Endothelial cell (in vitro differentiated cells): Measurements from ENCODE around the gene QDPR. TPM values are rescaled to one million over a fixed set of nuclear protein-coding genes. Genes with fewer than 3 reads are reported as not detected.
A peak's percentile ranks its signal among the peaks of the same experiment; 100 is the strongest.
"Not testable (repeated sequence)": the region's sequence is repeated elsewhere in the genome, so short reads cannot be mapped to it uniquely, and the experiment has no call there.

Source experiments
- DNase-seq: peaks from one replicate; pipeline ENCODE4 v3.0.0; 2021; ENCODE audit warnings: low spot score
- H3K27ac Mint-ChIP-seq: one replicate; pipeline ENCODE4 v1.8.0; 2021; ENCODE audit warnings: mixed read lengths, inconsistent platforms; ENCODE audit not compliant: unreplicated experiment
- H3K27me3 Mint-ChIP-seq: one replicate; pipeline ENCODE4 v1.8.0; 2021; ENCODE audit warnings: mild to moderate bottlenecking, moderate library complexity, mixed read lengths, inconsistent platforms; ENCODE audit not compliant: unreplicated experiment
- H3K36me3 Mint-ChIP-seq: one replicate; pipeline ENCODE4 v1.8.0; 2021; ENCODE audit warnings: mild to moderate bottlenecking, low read depth, mixed read lengths, inconsistent platforms; ENCODE audit not compliant: unreplicated experiment
- H3K4me1 Mint-ChIP-seq: one replicate; pipeline ENCODE4 v1.8.0; 2021; ENCODE audit warnings: mild to moderate bottlenecking, mixed read lengths, inconsistent platforms; ENCODE audit not compliant: unreplicated experiment
- H3K4me3 Mint-ChIP-seq: one replicate; pipeline ENCODE4 v1.8.0; 2021; ENCODE audit warnings: mild to moderate bottlenecking, mixed read lengths, inconsistent platforms; ENCODE audit not compliant: unreplicated experiment
- H3K9me3 Mint-ChIP-seq: one replicate; pipeline ENCODE4 v1.8.0; 2021; ENCODE audit warnings: mixed read lengths, inconsistent platforms; ENCODE audit not compliant: unreplicated experiment
- CTCF ChIP-seq: fragments of 200-600 bp; sonication (generic); IDR thresholded peaks from one replicate; pipeline ENCODE4 v1.5.0; 2021; ENCODE audit warnings: antibody characterized with exemption; ENCODE audit not compliant: unreplicated experiment
- total RNA-seq: library from RNA; stranded (reverse); fragmentation: NEBNext Ultra II Directional; extraction: Animal tissue kit (Norgen Biotek cat#: 25700); gene quantifications from one replicate; pipeline ENCODE4 v1.2.1, GENCODE V29; 2021; ENCODE audit not compliant: unreplicated experiment

The QDPR gene
- total RNA-seq, 1 donor from 2014 or later, result 25.8 TPM

- H3K4me1 Mint-ChIP-seq, result no peaks in the 10 kb centered on the region
- no peak for TF ChIP-seq CTCF
- no peak overlapping the region for H3K4me3 Mint-ChIP-seq
- H3K36me3 Mint-ChIP-seq, result peaks cover 5% of the 10 kb centered on the region
- DNase-seq, result no peak
- H3K9me3 Mint-ChIP-seq, result peaks cover 13% of the 10 kb centered on the region
- H3K27ac Mint-ChIP-seq, result no peak overlapping the region
- peaks cover 4% of the 10 kb centered on the region for H3K27me3 Mint-ChIP-seq
Measured at GRCh38 chr4:17450269-17450804, 61.6 kb downstream of the QDPR start.

DNA sequence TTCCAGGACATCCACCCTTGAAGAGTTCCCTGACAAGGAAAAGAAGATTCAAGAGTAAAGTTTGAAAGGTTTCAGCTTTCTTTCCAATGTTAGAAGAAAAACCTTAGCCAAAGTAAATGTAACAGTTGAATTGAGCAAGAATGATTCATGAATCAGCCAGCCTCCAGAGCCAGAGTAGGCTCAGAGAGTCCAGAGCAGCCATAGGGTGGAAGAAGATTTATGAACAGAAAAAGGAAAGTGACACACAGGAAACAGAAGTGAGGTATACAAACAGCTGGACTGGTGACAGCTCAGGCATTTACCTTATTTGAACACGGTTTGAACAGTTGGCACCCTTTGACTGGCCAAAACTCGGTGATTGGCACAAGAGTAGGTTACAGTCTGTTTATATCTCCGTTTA lies 63.2 kb downstream of the QDPR start:
- H3K4me3 Mint-ChIP-seq, result no peak overlapping the region
- no peak for DNase-seq
- TF ChIP-seq CTCF, result no peak
- no peaks in the 10 kb centered on the region for H3K4me1 Mint-ChIP-seq
- H3K9me3 Mint-ChIP-seq, result peaks cover 5% of the 10 kb centered on the region
- no peak overlapping the region for H3K27ac Mint-ChIP-seq
- H3K27me3 Mint-ChIP-seq, result peaks cover 4% of the 10 kb centered on the region
- no peaks in the 10 kb centered on the region for H3K36me3 Mint-ChIP-seq

GRCh38 chr4:17447675-17448298 lies 64.1 kb downstream of the QDPR start:
- Mint-ChIP-seq H3K4me3 (no peak overlapping the region), H3K36me3 (no peaks in the 10 kb centered on the region), H3K27ac (no peak overlapping the region), H3K27me3 (peaks cover 4% of the 10 kb centered on the region), H3K9me3 (peaks cover 5% of the 10 kb centered on the region), H3K4me1 (no peaks in the 10 kb centered on the region)
- TF ChIP-seq CTCF, result peak; percentile 47
- DNase-seq, result peak; percentile 64

DNA sequence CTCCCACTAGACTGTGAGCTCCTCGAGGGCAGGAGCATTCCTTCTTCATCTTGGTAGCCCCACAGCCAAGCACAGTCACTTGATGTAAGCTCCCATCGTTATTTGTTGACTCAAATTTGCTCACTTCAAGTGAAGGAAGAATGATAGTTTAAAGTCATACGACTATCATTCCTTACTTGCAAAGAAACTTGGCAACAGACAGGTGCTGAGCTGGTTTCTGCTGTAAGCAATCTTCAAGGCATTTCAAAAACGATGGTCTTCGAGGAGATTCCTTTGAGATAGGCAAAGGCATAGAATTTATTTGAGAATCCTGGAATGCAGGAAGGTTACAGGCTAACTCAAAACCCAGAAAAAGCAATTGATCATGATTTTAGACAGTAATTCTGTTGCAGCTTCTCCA lies 64.8 kb downstream of the QDPR start:
- H3K27me3 Mint-ChIP-seq, result peaks cover 4% of the 10 kb centered on the region
- H3K4me3 Mint-ChIP-seq, result no peak overlapping the region
- no peaks in the 10 kb centered on the region for H3K36me3 Mint-ChIP-seq
- no peak overlapping the region for H3K27ac Mint-ChIP-seq
- no peak for DNase-seq
- TF ChIP-seq CTCF, result no peak
- no peaks in the 10 kb centered on the region for H3K4me1 Mint-ChIP-seq
- H3K9me3 Mint-ChIP-seq, result no peaks in the 10 kb centered on the region

- H3K4me1 Mint-ChIP-seq, result not testable (repeated sequence)
Measured at GRCh38 chr4:17442477-17442876, 69.4 kb downstream of the QDPR start.

More at GRCh38 chr4:17442477-17442876, 69.4 kb downstream of the QDPR start:
- not testable (repeated sequence) for H3K27me3 Mint-ChIP-seq, H3K4me3 Mint-ChIP-seq, DNase-seq, H3K36me3 Mint-ChIP-seq, H3K27ac Mint-ChIP-seq, H3K9me3 Mint-ChIP-seq
